NCI-H2227 (cell line): ENCODE results near the gene DCLK3.

ENCODE experiments used
- DNase-seq: peaks from one replicate; lab custom pipeline; 2025; ENCODE audit not compliant: unreplicated experiment; lab: John Stamatoyannopoulos, UW

DCLK3 gene

GRCh38 chr3:36763850-36764703, at the start of gene DCLK3:
Gene DCLK3, minus strand, starts transcription at chr3:36764553. Its CDS starts 290 bp downstream, at chr3:36764263.
- peak; percentile 45 for DNase-seq

GRCh38 chr3:36813305-36813704, 49.0 kb upstream of the DCLK3 start:
- DNase-seq, result no peak

DNA sequence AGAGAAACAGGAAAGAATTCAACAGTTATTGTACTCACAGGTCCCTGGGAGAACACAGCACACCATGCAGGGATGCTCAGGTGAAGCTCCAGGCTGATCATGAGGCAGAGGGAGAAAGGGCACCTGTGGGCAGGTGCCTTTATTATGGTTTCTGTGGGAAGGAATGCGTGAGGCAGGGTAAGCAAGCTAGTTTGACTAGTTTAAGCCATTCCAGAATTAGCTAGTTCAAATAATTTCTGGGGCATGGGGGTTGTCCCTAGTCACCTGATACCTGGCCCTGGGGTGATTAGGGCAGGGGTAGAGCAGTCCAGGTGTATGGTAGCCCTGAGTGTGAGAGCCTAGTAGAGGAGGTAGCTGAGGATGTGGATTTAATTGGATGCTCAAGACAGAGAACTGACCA, 47.9 kb upstream of the DCLK3 start:
- DNase-seq, result no peak

GRCh38 chr3:36811768-36812167, 47.4 kb upstream of the DCLK3 start:
- no peak for DNase-seq

DNA sequence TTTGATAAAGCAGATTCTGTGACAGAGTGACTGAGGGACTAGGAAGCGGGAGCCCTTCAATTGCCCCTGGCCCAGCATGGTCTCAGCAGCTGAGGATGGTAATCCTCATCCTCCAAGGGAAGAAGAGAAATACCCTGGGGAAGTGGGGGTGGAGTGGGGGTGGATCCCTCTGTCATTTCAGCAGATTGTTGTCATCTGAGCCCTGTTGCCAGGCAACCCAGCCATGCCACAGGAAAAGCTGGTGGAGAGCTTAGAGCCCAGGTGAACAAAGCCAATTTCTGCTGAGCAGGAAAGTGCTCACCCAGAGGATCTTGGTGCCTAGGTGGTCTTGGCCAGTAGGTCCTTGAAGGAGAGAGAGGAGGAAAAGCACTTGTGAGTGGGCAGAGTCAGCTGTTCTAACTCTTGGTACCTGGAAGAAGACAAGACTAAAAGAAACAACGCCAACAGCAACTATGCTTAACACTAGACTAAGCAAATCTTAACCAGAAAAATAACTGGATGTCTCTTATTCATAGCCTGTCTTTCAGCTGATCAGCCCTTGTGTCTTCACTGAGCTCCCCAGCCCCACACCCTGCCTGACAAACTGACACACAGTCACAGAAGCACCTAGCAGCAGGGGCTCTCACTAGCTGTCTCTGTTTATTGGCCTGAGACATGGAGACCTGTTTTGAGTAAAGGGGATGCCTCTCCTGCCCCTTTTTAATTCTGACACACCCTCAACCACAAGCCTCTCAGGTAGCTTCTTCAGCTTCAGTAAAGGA, 40.1 kb upstream of the DCLK3 start:
- DNase-seq, result peak; percentile 66

- no peak for DNase-seq
Observed at GRCh38 chr3:36803091-36803791, 38.9 kb upstream of the DCLK3 start.

DNA sequence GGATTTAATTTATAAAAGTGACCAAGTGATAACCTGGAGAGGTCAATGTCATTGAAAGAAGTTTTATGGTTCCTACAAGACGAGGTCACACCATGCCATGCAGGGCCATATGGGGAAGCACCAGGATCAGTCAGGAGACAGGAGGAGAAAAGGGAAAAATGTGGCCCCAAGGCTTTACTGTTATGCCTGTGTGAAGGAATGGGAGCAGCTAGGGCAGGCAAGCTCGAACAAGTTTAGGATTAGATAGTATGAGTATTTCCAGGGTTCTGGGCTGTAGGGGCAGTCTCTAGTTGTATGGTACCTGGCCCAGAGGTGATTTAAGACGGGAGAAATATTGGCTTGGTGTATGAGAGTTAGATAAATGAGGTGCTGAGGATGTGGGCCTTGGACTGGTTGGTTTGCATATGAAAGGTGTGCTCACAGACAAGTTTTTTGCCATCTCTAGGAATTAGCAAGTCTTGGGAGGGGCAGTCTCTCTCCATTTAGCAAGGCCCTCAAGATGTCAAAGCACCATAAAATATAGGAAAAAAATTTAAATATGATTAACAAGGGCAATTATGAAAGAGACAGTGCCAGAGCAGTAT, 36.3 kb upstream of the DCLK3 start:
- DNase-seq, result no peak

DNA sequence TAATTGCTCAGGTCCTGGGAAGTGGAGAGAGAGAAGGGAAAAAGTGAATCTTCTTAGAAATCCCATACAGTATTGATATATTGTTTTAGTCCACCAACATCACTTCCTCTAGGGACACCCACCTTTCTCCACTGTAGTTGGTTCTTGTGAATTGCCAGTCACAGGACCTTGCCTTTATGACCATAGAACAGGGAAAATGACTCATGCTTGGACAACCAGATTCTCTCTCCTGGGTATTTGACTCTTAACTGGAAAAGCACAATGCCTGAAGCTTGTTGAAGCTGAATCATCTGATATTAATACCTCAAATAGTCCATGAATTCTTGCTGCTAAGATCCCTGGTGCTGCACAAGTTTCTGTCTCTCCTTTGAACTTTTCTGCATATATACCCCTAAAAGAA, 32.5 kb upstream of the DCLK3 start:
- DNase-seq, result no peak

DNA sequence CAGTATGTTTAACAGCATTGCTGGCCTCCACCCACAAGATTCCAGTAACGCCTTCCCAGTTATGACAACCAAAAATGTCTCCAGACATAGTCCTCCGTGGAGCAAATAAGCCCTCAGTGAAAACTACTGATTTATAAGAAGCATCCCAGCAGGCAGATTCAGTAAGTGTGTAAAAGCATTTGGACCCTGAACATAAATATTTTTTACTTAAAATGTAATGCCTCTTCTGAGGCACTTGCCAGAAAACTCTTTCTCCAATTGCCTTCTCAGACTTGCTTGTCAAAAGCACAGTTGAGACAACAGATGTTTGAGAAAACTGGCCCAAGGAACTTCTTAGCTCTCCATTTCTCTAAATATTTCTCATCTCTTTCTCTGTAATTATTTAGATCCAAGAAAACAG, 31.8 kb upstream of the DCLK3 start:
- DNase-seq, result no peak

- DNase-seq, result no peak
Observed at GRCh38 chr3:36795622-36796021, 31.3 kb upstream of the DCLK3 start.

DNA sequence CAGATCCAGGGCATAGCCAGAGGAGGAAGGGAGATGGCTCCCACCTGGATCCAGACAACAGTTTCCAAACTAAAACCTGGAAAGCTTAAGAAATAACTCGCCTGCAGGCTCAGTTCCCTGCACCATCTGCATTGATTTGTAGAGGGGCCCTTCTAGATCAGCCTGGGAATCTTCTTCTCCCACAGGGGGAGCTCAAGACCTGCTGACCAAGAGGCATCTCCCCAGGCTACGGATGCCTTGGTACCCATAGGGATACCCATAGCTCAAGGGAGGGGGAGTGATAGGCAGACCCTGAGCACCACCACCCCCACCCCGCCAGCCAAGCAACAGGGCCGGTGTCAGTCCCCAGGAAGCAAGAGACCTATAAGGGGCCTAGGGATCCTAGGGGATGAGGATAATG, 28.0 kb upstream of the DCLK3 start:
- DNase-seq, result peak; percentile 14

GRCh38 chr3:36790765-36791164, 26.4 kb upstream of the DCLK3 start:
- DNase-seq, result no peak

DNA sequence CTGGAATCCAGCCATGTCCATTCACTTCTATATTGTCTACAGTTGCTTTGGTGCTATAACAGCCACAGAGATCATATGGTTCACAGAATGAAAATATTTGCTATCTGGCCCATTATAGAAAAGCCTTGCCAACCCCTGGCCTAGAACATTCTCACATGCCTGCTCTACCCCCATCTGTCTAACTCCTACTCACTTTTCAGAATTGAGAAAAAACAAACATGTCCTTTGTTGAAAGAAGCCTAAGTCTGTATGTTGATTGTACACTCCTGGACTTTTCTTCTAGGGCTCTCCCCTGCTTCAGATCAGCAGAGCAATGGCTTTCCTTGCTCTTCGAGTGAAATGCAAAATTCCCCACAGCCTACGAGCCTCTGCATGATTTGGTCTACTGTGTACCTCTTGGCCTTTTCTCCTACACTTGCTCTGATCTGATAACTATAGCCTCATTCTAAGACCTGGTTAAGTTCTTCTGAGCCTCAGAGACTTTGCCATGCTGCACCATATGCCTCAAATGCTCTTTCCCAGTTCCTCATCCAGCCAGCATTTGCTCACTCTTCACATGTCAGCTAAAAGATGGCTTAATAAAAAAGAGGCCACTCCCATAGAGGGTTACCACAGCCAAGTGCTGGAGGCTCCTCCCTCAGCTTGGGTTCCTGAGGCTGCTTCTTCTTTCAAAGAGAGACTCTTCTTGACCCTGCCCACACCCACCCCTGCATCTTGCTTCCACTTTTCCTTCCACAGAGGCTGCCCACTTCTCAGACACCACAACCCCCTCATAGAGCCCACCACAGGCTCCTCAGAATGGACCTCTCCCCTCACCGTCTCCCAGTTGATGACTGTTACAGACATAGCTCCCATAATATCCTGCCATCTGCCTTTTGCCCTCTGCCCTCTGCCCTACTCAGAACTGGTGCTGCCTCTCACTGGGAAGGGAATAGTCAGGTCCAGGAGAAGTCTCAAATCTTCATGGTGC, 22.9 kb upstream of the DCLK3 start:
- DNase-seq, result no peak

GRCh38 chr3:36784138-36784635, 19.8 kb upstream of the DCLK3 start:
- no peak for DNase-seq

GRCh38 chr3:36777424-36778218, 13.3 kb upstream of the DCLK3 start:
- DNase-seq, result no peak

- no peak for DNase-seq
Observed at GRCh38 chr3:36776436-36776835, 12.1 kb upstream of the DCLK3 start.

GRCh38 chr3:36774052-36774451, 9.7 kb upstream of the DCLK3 start:
- no peak for DNase-seq

DNA sequence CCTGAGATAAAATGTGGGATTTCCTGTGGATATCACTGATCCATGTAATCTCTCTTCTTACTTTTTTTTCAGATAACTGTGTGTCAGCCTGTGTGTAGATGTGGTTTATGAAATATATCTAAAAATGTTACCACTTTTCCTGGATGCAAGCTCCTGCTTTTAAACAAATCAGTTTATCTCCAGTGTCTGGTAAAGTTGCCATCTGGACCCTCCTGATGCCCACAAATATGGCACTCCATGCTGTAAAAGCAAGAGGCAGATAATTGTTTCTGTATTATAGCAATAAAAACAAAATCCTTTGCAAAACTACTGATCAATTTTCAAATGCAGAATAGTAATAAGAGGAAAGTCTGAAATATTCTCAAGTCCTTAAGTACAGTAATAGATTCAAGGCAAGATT, 7.6 kb upstream of the DCLK3 start:
- DNase-seq, result no peak

DNA sequence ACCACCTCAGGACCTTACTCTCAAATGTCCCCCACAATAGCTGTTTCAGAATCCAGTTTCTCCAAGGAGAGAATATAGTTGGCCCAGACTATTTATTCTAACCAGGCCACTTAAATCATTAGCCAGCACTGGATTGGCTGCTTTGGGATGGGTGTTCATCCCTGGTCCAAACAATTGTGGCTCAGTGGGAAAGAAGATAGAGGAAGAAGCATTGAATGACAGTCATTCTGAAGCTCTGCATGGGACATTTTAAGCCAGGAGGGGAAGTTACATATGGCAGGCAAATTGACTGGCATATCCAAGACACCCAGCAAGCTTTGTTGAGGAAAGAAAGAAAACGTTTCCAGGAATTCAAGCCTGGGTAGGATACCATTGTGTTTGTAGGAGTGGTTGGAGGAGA, 5.6 kb upstream of the DCLK3 start:
- no peak for DNase-seq
